OCI-LY7 (cell line): Measurements from ENCODE around the gene DTNA.

ENCODE experiments used
- CTCF ChIP-seq: fragments of 200-600 bp; sonication (generic); conservative IDR thresholded peaks from 2 replicates; pipeline ENCODE4 v1.5.1; 2014; ENCODE audit warnings: mild to moderate bottlenecking, antibody characterized with exemption, low read length, moderate library complexity, mixed read lengths
- EZH2phosphoT487 ChIP-seq: fragments of 200-600 bp; sonication (generic); IDR thresholded peaks from 2 replicates; pipeline ENCODE4 v1.6.1; 2018; ENCODE audit warnings: low read depth, borderline replicate concordance, mild to moderate bottlenecking, mixed run types, antibody characterized with exemption, low read length, moderate library complexity, mixed read lengths

- TF ChIP-seq CTCF = no peak
- TF ChIP-seq EZH2phosphoT487 = no peak
Observed at GRCh38 chr18:34828093-34828492, 118.0 kb downstream of the DTNA start.
